Skeletal muscle tissue (tissue), 4 donors: ENCODE results near the gene MYO1C. TPM values are rescaled to one million over a fixed set of nuclear protein-coding genes. Genes with fewer than 3 reads are reported as not detected.

Experiments used
- H3K27ac ChIP-seq: one replicate; pipeline ENCODE4 v1.7.0; 2013; ENCODE audit warnings: mild to moderate bottlenecking, low read depth, low read length, inconsistent platforms
- H3K27me3 ChIP-seq, 3 donors: one replicate each; pipeline ENCODE4 v1.7.0; 2013; ENCODE audit warnings: low read length in 3 of 3; ENCODE audit not compliant: control insufficient read depth in 3 of 3, insufficient read depth in 3 of 3
- H3K36me3 ChIP-seq, 3 donors: one replicate each; pipeline ENCODE4 v1.7.0; 2013; ENCODE audit warnings: low read length in 3 of 3; ENCODE audit not compliant: control insufficient read depth in 3 of 3, insufficient read depth in 3 of 3
- H3K4me1 ChIP-seq, 3 donors: one replicate each; pipeline ENCODE4 v1.7.0; 2013; ENCODE audit warnings: low read length in 3 of 3, mild to moderate bottlenecking in 3 of 3; ENCODE audit not compliant: control insufficient read depth in 3 of 3, insufficient read depth in 3 of 3
- H3K4me3 ChIP-seq, 3 donors: one replicate each; pipeline ENCODE4 v1.7.0; 2013; ENCODE audit warnings: low read length in 3 of 3
- H3K9ac ChIP-seq, 3 donors: one replicate each; pipeline ENCODE4 v1.7.0; 2013; ENCODE audit warnings: low read length in 3 of 3, mild to moderate bottlenecking in 3 of 3, moderate library complexity in 2 of 3, low read depth in 1 of 3
- H3K9me3 ChIP-seq, 3 donors: one replicate each; pipeline ENCODE4 v1.7.0; 2013; ENCODE audit warnings: low read length in 3 of 3; ENCODE audit not compliant: control insufficient read depth in 3 of 3
- total RNA-seq: library from RNA; depleted of rRNA; stranded (reverse); fragments of >200 nt; gene quantifications from one replicate; pipeline ENCODE4 v1.2.3, GENCODE V29; 2014
- donor health status: Osteomylitis.

MYO1C gene
- total RNA-seq, 1 donor from 2014 or later = 69.4 TPM

DNA sequence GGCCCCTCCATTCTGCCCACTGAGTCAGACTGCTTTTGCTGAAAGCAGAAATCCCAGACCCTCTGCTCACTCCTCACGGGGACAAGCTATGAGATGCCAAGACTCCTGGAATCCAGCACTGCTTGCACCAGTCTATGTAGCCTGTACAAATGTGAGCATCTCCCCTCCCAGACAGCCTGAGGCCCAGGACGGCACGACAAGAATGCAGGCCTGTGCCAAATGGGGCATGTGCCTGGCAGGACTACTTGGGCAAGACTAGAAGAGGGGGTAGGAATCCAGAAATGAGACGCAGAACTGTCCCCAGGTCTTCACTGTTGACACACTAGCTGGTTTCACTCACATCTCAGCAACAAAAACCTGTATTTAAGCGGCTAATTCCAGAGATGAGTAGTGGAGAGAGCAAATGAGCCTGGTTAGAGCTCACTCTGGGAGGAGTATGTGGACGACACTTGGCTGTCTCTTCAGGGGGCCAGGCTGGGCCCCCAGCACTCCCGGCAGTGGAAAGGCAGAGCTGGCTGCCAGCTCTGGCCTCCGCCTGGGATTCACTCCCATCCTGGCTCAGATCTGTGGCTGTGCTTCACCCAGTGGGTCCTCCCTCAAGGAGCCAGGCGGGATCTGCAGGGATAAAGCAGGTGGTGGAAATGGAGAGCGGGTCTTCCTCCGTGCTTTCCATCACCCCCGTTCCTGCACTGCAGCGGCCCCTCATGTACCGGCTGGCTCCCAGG lies 2.9 kb upstream of the MYO1C start:
- no peaks in the 10 kb centered on the region for H3K27me3 ChIP-seq
- H3K27ac ChIP-seq = peak overlapping the region; percentile 75
- peak overlapping the region; percentile 54 to 66 (median 58) for H3K9ac ChIP-seq
- peaks cover 46 to 58% (median 54%) of the 10 kb centered on the region in 3 donors for H3K4me1 ChIP-seq
- peak overlapping the region in 1 of 3 donors; percentile 56 for H3K4me3 ChIP-seq
- H3K36me3 ChIP-seq = peaks cover 19 to 29% (median 23%) of the 10 kb centered on the region in 3 donors
- H3K9me3 ChIP-seq = no peaks in the 10 kb centered on the region

DNA sequence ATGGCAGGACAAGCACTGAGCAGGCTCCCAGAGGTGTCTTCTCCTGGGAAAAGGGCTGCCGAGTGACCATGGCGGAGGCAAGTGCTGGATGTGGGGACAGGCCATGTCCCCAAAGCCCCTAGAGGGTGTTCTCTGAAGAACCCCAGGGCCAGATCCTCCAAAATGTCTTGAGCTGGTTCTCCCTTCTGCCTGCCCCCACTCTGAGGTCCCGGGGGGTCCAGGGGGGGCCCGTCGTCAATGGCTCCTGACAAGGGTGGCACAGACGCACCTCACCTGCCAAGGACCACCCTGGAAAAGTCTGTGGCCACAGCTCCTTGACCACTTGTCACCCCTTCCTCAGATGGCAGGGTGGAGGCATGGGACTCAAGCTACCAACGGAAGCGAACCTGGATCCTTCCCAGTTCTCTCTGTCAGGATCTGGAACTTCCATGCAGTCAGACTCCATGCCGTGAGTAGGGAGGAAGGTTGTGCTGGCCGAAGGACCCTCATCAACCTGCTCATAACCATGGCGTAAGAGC lies 2.3 kb upstream of the MYO1C start:
- H3K4me1 ChIP-seq = peaks cover 46 to 60% (median 57%) of the 10 kb centered on the region in 3 donors
- peak overlapping the region; percentile 75 for H3K27ac ChIP-seq
- no peaks in the 10 kb centered on the region for H3K9me3 ChIP-seq
- peak overlapping the region; percentile 14 to 66 (median 54) for H3K9ac ChIP-seq
- H3K36me3 ChIP-seq = peaks cover 18 to 29% (median 23%) of the 10 kb centered on the region in 3 donors
- H3K27me3 ChIP-seq = no peaks in the 10 kb centered on the region
- peak overlapping the region in 1 of 3 donors; percentile 56 for H3K4me3 ChIP-seq

DNA sequence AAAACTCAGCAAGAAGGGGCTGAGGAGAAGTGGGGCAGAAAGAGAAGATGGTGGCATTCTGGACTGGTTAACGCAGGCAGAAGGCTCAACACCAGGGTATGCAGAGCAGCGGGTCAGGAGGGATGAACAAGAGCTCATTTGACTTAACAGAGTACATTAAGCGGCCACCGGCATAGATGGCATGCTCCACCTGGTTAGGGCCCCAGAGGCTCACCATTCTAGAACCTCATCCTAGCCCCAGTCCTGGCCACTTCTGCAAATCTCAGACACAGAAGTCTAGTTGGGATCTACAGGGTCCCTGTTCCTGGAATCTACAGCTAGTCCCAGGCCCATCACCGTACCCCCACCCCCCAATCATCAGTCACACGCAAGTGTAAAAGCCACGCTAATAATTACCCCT lies 1.7 kb upstream of the MYO1C start:
- Histone ChIP-seq H3K27me3 (no peaks in the 10 kb centered on the region), H3K9ac (peak overlapping the region in 1 of 3 donors; percentile 16), H3K27ac (no peak overlapping the region), H3K36me3 (peaks cover 13 to 27% (median 23%) of the 10 kb centered on the region in 3 donors), H3K4me1 (peaks cover 46 to 61% (median 59%) of the 10 kb centered on the region in 3 donors), H3K9me3 (no peaks in the 10 kb centered on the region), H3K4me3 (no peak overlapping the region)

DNA sequence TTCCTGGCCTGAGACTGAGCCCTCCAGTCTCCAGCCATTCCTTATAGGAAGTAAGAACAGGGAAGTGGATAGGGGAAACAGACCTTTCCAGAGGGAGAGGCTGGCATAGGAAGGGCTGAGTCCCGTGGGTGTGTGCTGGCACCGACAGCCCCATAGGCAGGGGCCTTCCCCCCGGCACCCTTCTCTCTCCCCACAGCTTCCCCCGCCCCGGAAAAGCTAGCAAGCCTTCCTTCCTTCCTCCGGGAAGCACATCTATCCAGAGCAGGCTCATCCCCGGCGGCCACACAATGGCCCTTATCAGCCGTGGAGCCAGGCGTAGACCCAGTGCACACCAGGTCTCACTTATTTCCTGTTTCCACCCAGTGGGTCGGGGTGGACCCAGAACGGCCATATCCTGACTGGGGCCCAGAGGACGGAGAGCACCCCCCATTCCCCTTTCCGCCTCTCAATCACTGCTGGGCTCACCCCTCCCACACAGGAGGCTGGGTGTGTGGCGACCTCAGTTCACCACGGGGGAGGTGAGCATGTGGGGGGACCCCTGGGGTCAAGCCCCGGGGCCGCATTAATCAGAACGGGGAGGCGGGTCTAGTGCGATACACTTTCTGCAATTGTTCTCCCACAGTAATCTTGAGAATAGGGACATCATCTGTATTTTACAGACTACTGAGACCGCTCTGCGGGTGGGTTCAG lies 950 bp upstream of the MYO1C start:
- peaks cover 53 to 69% (median 66%) of the 10 kb centered on the region in 3 donors for H3K4me1 ChIP-seq
- no peaks in the 10 kb centered on the region for H3K9me3 ChIP-seq
- no peaks in the 10 kb centered on the region for H3K27me3 ChIP-seq
- peak overlapping the region in 1 of 3 donors; percentile 35 for H3K4me3 ChIP-seq
- peak overlapping the region in 1 of 3 donors; percentile 81 for H3K9ac ChIP-seq
- H3K36me3 ChIP-seq = peaks cover 13 to 24% (median 23%) of the 10 kb centered on the region in 3 donors
- peak overlapping the region; percentile 78 for H3K27ac ChIP-seq

DNA sequence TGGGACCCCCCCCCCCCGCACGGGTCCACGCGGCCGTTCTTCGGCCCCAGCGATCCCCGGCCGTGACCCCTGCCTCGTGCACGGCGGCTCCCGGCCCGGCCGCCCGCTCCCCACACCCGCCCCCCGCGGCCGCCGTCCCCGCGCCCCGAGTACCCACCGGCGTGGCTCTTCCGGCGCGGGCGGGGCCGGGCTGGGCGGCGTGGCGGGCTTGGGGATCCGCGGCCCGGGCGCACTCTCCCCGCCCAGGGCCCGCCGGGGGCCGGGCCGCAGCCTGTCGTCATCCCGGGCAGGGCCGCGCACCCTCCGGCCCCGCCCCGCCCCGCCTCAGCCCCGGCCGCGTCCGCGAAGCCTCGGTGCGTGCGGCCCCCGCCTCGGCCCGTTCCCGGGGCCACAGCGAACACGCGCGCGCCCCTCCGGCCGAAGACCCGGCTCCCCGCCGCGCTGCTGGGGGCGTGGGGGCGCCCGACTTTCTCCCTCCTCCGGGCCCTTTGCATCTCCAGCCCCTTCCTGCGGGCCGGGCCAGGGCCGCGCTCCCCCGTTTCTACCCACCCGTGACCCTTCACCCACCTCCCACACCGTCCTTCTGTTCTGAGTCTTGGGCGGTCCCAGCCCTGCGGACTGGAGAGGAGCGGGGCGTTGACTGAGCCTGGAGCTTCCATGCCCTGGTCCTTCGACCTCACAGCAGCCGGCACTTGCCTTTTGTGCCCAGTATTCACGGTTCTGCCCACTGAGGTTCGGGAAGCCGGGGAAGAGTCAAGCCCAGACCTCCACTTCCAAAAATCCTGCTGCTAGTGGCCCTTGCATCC lies 840 bp downstream of the MYO1C start:
- Histone ChIP-seq H3K36me3 (peaks cover 8 to 16% (median 10%) of the 10 kb centered on the region in 3 donors), H3K9ac (peak overlapping the region; percentile 69 to 81 (median 77)), H3K9me3 (no peaks in the 10 kb centered on the region), H3K4me3 (peak overlapping the region; percentile 72 to 81 (median 73)), H3K4me1 (peaks cover 56 to 80% (median 69%) of the 10 kb centered on the region in 3 donors), H3K27me3 (no peaks in the 10 kb centered on the region), H3K27ac (peak overlapping the region; percentile 78)

DNA sequence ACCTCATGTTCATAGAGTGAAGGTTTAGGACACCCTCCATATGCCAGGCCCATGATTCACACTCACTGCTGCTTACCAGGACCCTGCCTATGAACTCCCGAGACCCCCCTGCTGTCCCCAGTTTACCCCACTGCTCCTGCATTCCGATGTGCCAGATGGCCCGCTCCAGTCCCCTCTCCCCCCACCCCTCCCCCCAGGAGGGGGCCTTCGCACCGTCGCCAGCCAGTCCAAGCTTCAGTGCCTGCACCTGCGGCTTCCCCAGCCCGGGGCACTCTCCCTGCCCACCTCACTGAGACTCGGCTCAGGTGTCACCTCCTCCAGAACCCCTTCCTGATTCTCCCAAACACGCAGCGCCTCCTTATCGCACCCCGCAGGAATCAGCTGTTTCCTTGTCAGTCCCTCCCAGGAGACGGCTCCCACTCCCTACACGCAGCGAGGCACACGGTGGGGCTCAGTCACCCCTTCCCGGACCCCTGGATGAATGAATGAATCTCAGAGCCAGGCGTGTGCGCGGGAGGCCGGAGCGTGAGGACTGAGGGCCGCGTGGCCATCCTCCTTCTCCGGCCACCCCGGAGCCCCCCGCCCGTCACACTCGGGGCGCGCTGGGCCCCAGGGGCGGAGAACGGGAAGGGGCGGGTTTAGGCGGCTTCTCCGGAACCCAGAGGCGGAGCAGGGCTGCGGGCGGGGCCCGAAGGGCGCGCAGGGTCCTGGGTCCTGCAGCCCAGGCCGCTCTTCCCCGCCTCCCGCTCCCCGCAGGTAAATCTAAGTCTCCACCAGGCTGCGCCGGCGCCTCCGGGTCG lies 1.6 kb downstream of the MYO1C start:
- Histone ChIP-seq H3K27me3 (no peaks in the 10 kb centered on the region), H3K9ac (peak overlapping the region; percentile 69 to 81 (median 70)), H3K4me1 (peaks cover 50 to 75% (median 65%) of the 10 kb centered on the region in 3 donors), H3K36me3 (peaks cover 2 to 8% (median 2%) of the 10 kb centered on the region in 3 donors), H3K27ac (peak overlapping the region; percentile 75), H3K4me3 (peak overlapping the region; percentile 72 to 81 (median 73)), H3K9me3 (no peaks in the 10 kb centered on the region)

DNA sequence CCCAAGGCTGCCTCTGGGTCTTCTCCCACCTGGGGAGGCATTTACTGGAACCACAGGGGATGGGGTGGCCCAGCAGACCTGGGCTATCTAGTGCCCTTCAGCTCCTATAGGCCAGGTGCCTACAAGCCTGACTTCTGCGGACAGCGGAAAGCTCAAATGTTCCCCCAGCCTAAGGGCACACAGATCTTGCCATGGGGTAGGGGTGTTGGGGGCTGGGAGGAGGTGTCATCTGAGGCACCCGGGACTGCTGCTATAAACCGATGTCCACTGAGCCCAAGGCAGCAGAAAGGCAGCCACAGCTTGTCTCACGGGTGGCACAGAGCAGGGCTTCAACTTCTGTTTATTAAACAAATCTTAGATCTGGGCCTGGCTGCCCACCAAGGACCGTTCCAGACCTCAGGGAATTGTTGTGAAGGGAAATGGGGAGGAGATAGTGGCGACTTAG lies 3.6 kb downstream of the MYO1C start:
- Histone ChIP-seq H3K4me1 (peaks cover 35 to 60% (median 54%) of the 10 kb centered on the region in 3 donors), H3K9ac (peak overlapping the region; percentile 48 to 79 (median 72)), H3K27ac (peak overlapping the region; percentile 85), H3K36me3 (no peaks in the 10 kb centered on the region), H3K9me3 (no peaks in the 10 kb centered on the region), H3K4me3 (peak overlapping the region; percentile 60 to 72 (median 64)), H3K27me3 (no peaks in the 10 kb centered on the region)

DNA sequence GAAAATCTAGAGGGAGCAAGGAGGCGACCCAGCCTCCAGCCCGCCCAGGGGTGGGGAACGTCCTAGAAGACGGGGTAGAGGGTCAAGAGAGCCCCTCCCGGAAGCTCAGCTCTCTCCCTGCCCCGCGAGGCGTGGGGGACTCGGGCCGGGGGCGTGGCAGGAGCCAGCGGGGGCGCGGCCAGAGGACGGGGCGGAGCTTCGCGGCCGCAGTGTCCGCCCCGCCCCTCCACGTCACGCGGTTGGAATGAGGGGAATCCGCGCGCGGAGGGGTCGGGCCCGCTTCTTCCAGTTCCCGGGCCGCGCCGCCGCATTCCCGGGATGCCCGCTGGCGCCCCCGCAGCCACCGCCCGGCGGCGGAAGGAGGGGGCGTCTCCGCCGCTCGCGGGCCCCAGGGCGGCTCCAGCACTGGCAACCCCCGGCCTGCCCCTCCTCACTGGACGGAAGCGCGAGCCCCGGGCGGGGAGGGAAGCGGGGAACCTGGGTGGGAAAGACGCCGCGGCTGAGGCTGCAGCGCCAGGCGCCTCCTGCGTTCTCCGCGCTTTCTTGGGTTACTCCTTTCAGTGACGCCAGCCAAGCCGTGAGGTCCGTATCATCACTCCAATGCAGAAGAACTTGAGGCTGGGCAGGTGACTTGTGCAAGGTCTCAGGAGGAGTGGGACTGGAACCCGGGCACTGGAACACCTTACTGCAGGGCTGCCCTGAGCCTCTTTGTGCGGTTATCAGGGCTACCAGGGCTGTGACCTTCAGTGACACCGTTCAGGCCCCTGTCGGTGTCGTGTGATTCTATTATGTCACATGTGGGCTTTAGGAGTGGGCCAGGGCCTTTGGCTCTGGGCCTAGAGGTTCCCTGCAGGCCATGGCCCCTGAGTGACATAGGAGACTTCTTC lies 4.3 kb downstream of the MYO1C start:
- peaks cover 31 to 53% (median 47%) of the 10 kb centered on the region in 3 donors for H3K4me1 ChIP-seq
- H3K36me3 ChIP-seq = peaks cover 0 to 4% (median 3%) of the 10 kb centered on the region in 3 donors
- no peaks in the 10 kb centered on the region for H3K27me3 ChIP-seq
- H3K9me3 ChIP-seq = no peaks in the 10 kb centered on the region
- H3K27ac ChIP-seq = peak overlapping the region; percentile 85
- peak overlapping the region; percentile 68 to 79 (median 72) for H3K9ac ChIP-seq
- H3K4me3 ChIP-seq = peak overlapping the region; percentile 60 to 73 (median 72)
